Measurements from ENCODE around the gene JPT2.

The JPT2 gene, protein sequence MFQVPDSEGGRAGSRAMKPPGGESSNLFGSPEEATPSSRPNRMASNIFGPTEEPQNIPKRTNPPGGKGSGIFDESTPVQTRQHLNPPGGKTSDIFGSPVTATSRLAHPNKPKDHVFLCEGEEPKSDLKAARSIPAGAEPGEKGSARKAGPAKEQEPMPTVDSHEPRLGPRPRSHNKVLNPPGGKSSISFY

DNA sequence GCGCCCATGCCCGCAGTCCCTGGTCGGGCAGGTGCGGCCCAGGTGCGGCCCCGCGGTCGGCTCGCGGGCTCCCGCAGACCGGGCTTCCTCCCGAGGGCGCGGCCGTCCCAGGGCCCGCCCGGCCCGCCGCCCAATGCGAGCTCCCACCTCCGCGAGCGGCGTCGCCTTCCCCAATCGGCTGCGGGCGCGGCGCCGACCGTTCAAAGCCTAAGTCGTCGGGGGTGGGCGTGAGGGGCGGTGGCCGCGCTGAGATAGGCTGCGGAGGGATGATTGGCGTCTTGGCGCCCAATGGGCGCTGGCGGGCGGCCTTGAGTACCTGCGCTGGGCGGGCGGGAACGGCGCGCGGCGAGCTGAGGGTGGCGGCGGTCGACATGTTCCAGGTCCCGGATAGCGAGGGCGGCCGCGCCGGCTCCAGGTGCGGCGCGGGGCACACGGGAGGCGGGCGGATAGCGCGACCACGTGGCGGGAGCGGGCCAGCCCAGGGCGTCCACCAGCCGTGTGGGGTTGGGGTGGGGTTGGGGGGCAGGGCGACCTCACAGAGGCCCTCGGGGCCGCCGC, at the start of gene JPT2:
JPT2 (plus strand) TSS at position 338 of the 558 bp plus-strand sequence; CDS start at position 372, 34 bp downstream.
- peak; percentile 96 for DNase-seq (ENCODE audit: low read depth in 2 of 2)

DNA sequence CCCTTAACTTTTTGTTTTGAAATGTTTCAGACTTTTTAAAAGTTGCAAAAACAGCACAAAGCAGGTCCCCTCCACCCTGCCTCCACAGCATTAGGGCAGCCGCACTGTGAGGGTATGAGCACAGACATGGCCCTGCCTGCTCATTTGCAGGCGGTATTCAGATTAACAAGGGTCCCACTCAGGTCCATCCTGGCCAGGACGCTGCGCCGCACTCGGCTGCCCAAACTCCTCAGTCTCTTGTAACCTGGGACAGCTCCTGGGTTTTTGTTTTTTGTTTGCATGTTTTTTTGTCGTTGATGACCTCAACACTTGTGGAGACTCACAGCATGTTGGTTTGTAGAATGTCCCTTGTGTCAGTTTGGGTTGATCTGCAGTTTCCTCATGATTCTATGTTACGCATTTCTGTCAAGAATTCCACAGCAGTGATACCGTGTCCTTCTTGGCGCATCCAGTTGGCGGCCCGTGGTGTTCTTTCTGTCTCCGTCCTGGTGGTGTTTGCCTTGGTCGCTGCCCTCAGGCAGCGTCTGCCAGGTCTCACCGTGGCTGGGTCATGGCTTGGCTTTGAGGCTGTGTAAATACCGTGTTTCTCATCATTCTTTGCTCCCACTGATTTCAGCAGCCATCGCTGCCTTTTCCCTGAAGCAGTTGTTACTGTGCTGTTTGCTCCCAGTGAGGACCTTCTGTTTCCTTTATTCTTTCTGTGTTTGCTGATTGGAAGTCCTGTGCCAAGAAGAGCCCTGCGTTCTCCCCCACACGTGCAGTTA, 47.4 kb upstream of the JPT2 start:
- no peak for DNase-seq (ENCODE audit: low read depth in 2 of 2)

DNA sequence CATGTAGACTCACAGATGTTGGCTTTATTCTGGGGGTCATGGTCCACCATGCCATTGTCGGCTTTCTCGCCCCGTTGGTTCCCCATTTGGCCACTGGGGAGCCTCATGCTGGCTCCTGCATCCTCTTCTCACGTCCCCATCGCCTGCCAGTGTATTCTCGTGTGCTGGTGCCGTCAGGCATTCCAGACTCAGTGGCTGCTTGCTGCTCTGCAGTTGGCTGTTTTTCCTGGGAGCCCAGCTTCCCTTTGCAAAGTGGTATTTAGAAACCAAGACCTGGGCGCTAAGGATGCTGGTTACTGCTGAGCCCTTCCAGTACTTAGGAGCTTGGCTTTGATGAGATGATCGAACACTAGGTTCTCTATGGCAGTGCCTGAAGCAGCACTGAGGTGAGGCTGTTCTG, 46.8 kb upstream of the JPT2 start:
- DNase-seq (ENCODE audit: low read depth in 2 of 2) = no peak

GRCh38 chr16:1631931-1632637, 46.0 kb upstream of the JPT2 start:
- no peak for DNase-seq (ENCODE audit: low read depth in 2 of 2)

- no peak for DNase-seq (ENCODE audit: low read depth in 2 of 2)
Measured at GRCh38 chr16:1632638-1632970, 45.5 kb upstream of the JPT2 start.

- DNase-seq (ENCODE audit: low read depth in 2 of 2) = no peak
Measured at GRCh38 chr16:1633310-1633709, 44.8 kb upstream of the JPT2 start.

GRCh38 chr16:1634541-1634940, 43.5 kb upstream of the JPT2 start:
- DNase-seq (ENCODE audit: low read depth in 2 of 2) = no peak

GRCh38 chr16:1635070-1635469, 43.0 kb upstream of the JPT2 start:
- no peak for DNase-seq (ENCODE audit: low read depth in 2 of 2)

- DNase-seq (ENCODE audit: low read depth in 2 of 2) = no peak
Measured at GRCh38 chr16:1637526-1637925, 40.6 kb upstream of the JPT2 start.

DNA sequence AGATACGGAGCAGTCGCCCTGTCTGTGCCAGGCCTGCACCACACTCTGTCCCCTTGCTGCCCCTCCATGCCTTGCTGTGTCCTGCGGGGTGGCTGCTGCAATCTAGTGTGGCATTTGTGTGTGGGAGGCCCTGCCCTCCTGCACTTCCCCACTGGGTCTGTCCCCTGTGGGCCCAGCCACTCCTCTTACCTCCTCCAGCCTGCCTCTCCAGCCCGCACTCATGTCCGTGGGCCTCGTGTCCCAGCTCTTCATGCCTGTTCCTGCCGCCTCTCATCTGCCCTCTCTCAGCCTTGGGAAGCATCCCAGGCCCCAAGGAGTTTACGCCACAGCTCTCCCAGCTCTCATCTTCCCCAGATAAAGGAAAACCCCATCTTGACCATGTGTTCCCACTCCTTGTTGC, 39.3 kb upstream of the JPT2 start:
- no peak for DNase-seq (ENCODE audit: low read depth in 2 of 2)

DNA sequence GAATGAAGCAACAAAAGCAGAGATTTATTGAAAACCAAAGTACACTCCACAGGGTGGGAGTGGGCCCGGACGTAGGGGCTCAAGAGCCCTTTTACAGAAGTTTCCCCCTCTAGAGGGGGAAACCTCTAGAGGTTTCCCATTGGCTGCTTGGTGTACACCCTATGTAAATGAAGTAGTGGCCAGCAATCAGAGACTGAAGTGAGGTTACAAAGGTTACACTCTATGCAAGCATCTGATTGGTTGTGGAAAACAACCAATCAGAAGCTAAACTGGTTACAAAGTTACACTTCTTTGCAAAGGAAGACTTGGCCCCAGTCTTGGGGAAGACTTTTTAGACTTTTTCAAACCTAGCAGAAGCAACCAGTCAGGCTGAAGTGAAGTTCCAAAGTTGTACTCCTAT, 38.8 kb upstream of the JPT2 start:
- DNase-seq (ENCODE audit: low read depth in 2 of 2) = no peak

GRCh38 chr16:1639860-1640259, 38.2 kb upstream of the JPT2 start:
- DNase-seq (ENCODE audit: low read depth in 2 of 2) = no peak

DNA sequence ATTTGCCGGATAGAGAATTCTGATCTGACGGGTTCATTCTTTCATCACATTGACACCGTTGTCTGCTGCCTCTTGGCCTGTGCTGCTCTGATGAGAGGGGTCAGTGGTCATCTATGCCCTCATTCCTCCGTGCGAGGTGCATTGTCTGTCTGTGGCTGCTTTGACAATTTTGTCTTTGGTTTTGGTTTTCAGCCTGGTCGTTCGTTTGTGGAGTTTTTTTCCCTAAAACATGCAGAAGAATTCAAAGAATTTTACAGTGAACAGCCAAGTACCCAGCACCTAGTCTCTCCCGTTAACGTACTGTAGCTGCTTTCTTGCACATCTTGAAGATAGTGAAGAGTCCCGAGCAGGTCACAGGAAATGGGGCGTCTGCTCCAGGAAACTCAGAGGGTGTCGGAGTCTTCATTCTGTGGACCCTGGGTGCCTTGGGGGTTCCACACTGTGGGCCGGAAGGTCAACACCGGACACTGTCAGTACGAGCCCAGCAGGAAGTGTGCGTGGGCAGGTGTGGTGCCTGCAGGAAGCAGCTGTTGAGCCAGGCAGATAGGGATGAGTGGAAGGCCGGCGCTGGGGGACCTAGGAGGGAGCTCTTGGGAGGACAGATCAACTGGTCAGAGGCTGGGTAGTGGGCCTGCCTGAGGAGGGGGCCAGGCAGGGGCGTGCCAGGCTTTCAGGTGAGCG, 37.7 kb upstream of the JPT2 start:
- DNase-seq (ENCODE audit: low read depth in 2 of 2) = no peak

GRCh38 chr16:1641261-1641660, 36.8 kb upstream of the JPT2 start:
- no peak for DNase-seq (ENCODE audit: low read depth in 2 of 2)

DNA sequence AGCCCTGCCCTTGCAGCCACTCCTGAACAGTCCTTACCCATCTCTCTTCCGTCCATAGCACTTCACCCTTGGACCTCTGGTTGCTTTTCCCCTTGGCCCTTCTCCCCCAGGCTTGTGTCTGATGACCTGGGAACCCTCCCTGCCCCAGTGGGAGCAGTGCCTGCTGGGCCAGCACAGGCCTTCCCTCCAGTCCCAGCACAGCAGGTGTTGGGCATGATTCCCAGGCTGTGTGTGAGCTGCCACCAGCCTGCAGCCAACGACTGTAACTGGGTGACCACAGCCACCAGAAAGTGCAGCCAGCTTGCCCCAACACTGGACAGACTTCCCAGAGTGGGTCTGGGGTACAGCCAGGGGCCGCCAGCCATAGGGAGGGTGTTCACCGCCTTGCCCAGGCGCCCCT, 35.9 kb upstream of the JPT2 start:
- DNase-seq (ENCODE audit: low read depth in 2 of 2) = no peak

DNA sequence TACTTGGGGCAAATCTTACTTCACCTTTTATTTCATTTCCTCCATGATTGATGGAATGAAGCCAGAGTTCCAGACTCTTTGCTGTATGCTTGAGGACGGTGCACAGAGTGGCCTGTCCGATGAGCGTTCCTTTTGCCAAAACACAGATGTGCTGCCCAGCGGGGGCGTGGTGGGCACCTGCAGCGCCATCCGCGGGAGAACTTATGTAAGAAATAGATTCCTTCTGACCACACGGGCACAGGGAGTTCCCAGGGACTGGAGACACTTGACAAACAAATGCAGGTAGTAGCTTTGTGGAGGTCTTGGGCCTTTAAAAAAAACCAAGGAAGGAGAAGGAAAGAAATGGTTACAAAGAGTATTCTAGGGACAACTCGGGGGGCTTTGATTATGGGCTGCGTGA, 35.3 kb upstream of the JPT2 start:
- DNase-seq (ENCODE audit: low read depth in 2 of 2) = no peak

DNA sequence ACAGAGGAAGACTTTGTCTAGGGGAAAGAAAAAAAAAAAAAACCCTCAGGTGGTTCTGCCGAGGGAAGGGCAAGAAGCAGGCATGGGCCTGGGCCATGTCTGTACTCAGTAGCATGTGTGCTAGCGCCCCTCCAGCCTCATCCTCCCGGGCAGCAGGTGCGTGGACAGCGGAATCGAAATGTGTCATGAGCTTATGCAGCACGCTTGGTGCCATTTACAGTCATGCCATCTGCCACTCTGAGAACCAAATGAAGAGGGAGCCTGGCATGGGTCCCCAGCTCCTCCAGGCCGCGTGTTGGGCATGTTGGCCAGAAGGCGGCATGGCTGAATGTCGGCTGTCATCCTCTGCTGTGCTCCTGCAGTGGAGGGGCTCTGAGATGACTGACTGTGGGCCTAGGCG, 34.6 kb upstream of the JPT2 start:
- no peak for DNase-seq (ENCODE audit: low read depth in 2 of 2)

DNA sequence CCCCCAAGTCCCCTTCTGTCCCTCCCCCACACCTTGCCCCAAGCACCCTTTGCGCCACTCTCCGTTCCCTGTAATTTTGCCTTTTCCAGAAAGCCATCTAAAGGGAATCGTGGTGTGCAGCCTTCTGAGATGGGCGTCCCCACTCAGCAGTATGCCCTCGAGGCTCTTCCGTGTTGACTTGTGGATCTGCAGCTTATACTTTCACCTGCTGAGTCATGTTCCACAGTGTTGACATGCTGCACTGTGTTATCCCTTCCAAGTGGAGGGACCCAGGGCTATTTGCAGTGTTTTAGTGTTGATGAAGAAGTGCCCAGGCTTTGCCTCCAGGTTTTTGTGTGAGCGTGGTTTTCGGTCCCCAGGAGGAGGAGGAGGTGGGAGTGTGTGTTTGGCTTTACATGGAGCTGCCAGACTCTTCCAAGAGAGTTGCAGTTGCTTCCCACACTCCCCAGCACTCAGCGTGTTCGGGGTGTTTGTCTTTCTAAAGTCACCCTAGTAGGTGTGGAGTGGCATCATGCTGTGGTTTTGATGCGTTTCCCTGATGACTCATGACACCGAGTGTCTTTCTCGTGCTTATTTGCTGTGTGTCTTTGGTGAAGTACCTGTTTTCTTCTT, 32.1 kb upstream of the JPT2 start:
- DNase-seq (ENCODE audit: low read depth in 2 of 2) = peak in 1 of 2 donors; percentile 4

DNA sequence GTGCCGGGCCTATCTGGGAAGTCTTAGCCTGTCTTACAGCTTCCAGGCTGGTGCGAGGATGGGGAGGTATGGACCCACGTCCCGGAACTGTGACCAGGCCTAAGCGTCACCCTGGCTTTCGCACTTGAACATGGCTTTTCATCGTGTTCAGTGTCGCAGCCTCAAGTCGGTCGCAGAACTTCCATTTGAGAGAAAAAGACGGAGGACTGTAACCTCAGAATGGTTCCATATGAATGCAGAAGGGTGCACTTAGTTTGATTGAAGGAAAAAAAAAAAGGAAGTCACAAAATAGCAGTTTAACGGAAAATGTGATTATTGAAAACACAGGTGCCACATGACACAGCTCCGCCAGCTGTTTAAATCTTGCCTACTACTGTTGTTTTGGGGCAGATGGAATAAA, 30.2 kb upstream of the JPT2 start:
- DNase-seq (ENCODE audit: low read depth in 2 of 2) = no peak

DNA sequence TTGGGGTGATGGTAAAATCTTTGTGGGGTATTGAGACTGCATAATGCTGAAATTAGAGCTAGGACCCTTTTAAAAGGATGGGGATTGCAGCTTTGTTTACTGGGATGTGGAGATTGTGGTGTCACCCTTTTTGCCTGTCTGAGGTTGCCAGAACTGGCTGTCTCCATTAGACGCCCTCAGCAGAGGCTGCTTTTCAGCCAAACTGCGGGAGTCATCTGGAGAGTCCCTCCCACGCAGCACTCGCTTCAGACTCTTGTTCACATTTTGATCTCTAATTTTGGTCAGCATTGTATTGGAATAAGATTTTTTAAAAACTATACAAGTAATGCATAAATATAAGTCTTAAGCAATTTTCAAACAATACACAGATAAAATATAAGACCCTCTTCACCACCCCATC, 27.9 kb upstream of the JPT2 start:
- no peak for DNase-seq (ENCODE audit: low read depth in 2 of 2)

DNA sequence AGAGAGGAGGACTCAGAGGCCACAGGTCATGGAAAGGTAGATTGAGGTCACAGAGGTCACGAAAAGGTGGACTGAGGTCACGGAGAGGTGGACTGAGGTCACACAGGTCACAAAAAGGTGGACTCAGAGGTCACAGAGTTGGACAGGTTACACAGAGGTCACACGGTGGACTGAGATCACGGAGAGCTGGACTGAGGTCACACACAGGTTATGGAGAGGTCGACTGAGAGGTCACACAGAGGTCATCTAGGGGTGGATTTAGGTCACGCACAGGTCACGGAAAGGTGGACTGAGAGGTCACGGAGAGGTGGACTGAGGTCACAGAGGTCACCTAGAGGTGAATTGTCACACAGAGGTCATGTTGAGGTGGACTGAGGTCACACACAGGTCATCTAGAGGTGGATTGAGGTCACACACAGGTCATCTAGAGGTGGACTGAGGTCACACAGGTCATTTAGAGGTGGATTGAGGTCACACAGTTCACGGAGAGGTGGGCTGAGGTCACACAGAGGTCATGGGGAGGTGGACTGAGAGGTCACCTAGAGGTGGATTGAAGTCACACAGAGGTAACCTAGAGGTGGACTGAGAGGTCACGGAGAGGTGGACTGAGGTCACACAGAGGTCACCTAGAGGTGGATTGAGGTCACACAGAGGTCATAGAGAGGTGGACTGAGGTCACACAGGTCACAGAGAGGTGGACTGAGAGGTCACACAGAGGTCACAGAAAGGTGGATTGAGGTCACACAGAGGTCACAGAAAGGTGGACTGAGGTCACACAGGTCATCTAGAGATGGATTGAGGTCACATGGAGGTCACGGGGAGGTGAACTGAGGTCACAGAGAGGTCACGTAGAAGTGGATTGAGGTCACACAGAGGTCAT, 26.7 kb upstream of the JPT2 start:
- DNase-seq (ENCODE audit: low read depth in 2 of 2) = no peak

Measured in stimulated activated CD8-positive, alpha-beta memory T cell treated with anti-CD3 and anti-CD28 coated beads, Interleukin-15, amount 100 ng/mL, for 48 hours (primary cell).